Measurements from ENCODE around the gene NKIRAS2. TPM values are rescaled to one million over a fixed set of nuclear protein-coding genes. Genes with fewer than 3 reads are reported as not detected.

The NKIRAS2 gene
- total RNA-seq, 2 donors from 2014 or later, result 38.8 to 98.8 TPM

DNA sequence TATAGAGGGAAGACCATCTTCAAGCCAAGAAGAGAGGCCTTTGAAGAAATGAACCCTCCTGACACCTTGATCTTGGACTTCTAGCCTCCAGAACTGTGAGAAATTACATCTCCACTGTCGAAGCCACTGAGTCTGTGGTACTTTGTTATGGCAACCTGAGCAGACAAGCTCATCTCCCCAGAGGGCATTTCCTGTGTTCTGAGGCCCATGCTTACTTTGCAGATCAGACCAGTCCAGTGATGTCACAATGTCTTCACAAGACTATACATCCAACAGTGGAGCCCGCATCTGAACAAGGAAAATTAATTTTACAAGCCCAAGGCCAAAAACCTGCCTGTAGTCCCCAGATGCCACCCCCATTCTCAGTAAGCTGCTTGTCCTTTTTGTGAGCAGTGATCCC, 45.3 kb downstream of the NKIRAS2 start:
- H3K27ac ChIP-seq, result no peak overlapping the region
- DNase-seq (ENCODE audit: low spot score), result no peak
- no peaks in the 10 kb centered on the region for H3K4me1 ChIP-seq (replicated peaks)
- no peaks in the 10 kb centered on the region for H3K27me3 ChIP-seq (replicated peaks; ENCODE audit: insufficient read depth)
- TF ChIP-seq POLR2A (IDR thresholded peaks at IDR 0.05) (no peak), POLR2AphosphoS5 (IDR thresholded peaks at IDR 0.05) (no peak)
- TF ChIP-seq, protein P1, sequence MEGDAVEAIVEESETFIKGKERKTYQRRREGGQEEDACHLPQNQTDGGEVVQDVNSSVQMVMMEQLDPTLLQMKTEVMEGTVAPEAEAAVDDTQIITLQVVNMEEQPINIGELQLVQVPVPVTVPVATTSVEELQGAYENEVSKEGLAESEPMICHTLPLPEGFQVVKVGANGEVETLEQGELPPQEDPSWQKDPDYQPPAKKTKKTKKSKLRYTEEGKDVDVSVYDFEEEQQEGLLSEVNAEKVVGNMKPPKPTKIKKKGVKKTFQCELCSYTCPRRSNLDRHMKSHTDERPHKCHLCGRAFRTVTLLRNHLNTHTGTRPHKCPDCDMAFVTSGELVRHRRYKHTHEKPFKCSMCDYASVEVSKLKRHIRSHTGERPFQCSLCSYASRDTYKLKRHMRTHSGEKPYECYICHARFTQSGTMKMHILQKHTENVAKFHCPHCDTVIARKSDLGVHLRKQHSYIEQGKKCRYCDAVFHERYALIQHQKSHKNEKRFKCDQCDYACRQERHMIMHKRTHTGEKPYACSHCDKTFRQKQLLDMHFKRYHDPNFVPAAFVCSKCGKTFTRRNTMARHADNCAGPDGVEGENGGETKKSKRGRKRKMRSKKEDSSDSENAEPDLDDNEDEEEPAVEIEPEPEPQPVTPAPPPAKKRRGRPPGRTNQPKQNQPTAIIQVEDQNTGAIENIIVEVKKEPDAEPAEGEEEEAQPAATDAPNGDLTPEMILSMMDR (IDR thresholded peaks at IDR 0.05), result no peak
- intact Hi-C loops (cut with DNase I), result loop anchor here (5.0 kb wide), 1 partner anchor 52 kb away; no protein-coding TSS in a partner anchor
- 70% methylated on average over 2 of the region's 2 CpGs for WGBS
- H3K36me3 ChIP-seq, result no peaks in the 10 kb centered on the region
- H3K4me3 ChIP-seq, result no peak overlapping the region
- H3K9me3 ChIP-seq, result no peaks in the 10 kb centered on the region

DNA sequence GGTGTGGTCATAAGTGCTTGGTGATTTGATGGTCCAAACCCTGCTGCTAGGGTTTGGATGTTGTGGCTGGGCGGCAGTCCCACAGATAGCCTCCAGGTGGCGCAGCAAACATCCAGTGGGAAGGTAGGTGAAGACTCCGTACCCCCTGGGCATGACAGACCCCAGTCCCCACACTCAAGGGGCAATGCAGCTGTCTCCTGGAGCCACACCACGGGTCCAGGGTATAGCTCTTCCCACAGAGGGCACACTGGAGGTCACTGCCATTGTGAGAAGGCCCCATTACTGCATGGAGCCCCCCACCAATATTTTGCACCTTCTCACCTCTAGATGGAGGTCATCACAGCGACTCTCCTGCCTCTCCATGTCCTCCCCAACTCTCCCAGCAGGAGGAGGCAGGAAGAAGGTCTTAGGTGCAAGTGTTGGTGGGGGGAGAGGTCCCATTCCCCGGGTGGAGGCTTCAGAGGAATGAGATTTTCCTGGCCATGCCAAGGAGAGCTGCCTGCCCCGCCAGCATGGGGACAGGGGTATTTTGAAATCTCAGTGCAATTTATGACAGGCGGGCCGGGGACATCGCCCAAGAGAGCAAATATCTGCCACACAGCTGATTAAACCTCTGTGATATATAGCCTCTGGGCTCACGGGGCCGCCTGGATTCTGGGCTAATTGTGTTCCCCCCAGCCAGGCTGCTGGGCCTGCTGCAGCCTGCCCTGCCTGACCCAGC, 47.6 kb downstream of the NKIRAS2 start:
- H3K36me3 ChIP-seq, result no peaks in the 10 kb centered on the region
- no peak overlapping the region for H3K27ac ChIP-seq
- peak; percentile 61 for DNase-seq (ENCODE audit: low spot score)
- no peaks in the 10 kb centered on the region for H3K9me3 ChIP-seq
- no peak overlapping the region for H3K4me3 ChIP-seq
- H3K27me3 ChIP-seq (replicated peaks; ENCODE audit: insufficient read depth), result no peaks in the 10 kb centered on the region
- intact Hi-C loops (cut with DNase I), result loop anchor here (5.0 kb wide), 1 partner anchor 50 kb away; no protein-coding TSS in a partner anchor
- WGBS, result 33% methylated on average over 12 of the region's 12 CpGs
- no peaks in the 10 kb centered on the region for H3K4me1 ChIP-seq (replicated peaks)
- TF ChIP-seq POLR2AphosphoS5 (IDR thresholded peaks at IDR 0.05) (peak; percentile 44), POLR2A (IDR thresholded peaks at IDR 0.05) (no peak)
- TF ChIP-seq, protein P1 (IDR thresholded peaks at IDR 0.05), result peak; percentile 76 to 86 (median 82)

DNA sequence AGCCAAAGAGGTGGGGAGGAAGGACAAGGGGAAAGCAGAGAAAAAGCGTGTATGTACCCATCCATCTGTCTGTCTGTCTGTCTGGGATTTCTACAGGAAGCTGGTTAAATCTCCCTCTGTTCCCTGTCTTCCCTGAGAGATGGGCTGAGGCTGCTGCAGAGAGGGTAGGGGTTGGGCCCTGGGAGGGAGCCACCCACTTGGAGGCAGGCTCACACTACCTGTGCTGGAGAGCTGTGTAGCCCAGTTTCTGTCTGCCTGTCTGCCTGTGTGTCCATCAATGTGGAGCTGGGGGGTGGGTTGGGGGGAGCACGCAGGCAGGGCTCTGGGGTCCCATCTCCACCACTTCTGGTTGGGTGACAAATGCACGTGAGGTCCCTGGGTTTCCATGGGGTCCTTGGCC, 49.1 kb downstream of the NKIRAS2 start:
- TF ChIP-seq, protein P1 (IDR thresholded peaks at IDR 0.05), result no peak
- TF ChIP-seq POLR2A (IDR thresholded peaks at IDR 0.05) (no peak), POLR2AphosphoS5 (IDR thresholded peaks at IDR 0.05) (no peak)
- Histone ChIP-seq H3K27ac (no peak overlapping the region), H3K27me3 (replicated peaks; ENCODE audit: insufficient read depth) (no peaks in the 10 kb centered on the region), H3K4me3 (no peak overlapping the region), H3K36me3 (no peaks in the 10 kb centered on the region), H3K9me3 (no peaks in the 10 kb centered on the region), H3K4me1 (replicated peaks) (no peaks in the 10 kb centered on the region)
- no peak for DNase-seq (ENCODE audit: low spot score)
- intact Hi-C loops (cut with DNase I), result loop anchor here (5.0 kb wide), 1 partner anchor 48 kb away; no protein-coding TSS in a partner anchor
- WGBS, result 74% methylated on average over 3 of the region's 3 CpGs

DNA sequence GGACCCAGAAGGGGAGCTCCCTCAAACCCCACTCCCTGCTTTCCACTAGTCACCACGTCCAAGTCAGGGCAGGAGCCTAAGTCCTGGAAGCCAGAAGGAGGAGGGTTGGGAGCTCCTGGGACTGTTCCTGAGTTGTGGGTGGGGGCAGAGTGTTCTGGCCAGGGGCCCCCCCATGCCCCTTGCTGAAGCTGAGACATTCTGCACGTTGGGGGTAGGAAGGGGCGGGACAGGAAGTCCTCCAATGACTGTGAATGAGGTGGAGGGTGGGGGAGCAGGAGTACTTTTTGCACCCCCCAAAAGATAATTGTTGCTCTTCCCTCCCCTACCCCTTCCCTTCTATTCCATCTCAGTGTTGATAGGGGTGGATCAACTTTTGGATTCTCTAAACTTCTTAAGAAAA, 51.9 kb downstream of the NKIRAS2 start:
- Histone ChIP-seq H3K4me3 (peak overlapping the region in 1 of 2 donors; percentile 30), H3K36me3 (no peaks in the 10 kb centered on the region), H3K27ac (no peak overlapping the region), H3K9me3 (no peaks in the 10 kb centered on the region), H3K27me3 (replicated peaks; ENCODE audit: insufficient read depth) (no peaks in the 10 kb centered on the region), H3K4me1 (replicated peaks) (no peaks in the 10 kb centered on the region)
- WGBS, result 21% methylated on average over 3 of the region's 3 CpGs
- TF ChIP-seq POLR2AphosphoS5 (IDR thresholded peaks at IDR 0.05) (no peak), POLR2A (IDR thresholded peaks at IDR 0.05) (no peak)
- TF ChIP-seq, protein P1 (IDR thresholded peaks at IDR 0.05), result no peak
- intact Hi-C loops (cut with DNase I), result no loop called here
- DNase-seq (ENCODE audit: low spot score), result no peak
